PC-9 (cell line): ENCODE data around the gene ADAMTSL4. TPM values are rescaled to one million over a fixed set of nuclear protein-coding genes. Genes with fewer than 3 reads are reported as not detected.

ENCODE experiments used
- BruUV-seq: library from RNA; stranded (reverse); fragments of 400-500 nt; replicated peaks from 2 replicates; lab custom pipeline; 2021; lab: Mats Ljungman, UMichigan
- CTCF ChIA-PET: fragments of 300-600 bp; sonication (Branson Sonifier 250); formaldehyde crosslinking; loops from one replicate; lab custom pipeline; 2022; ENCODE audit warnings: antibody characterized with exemption; lab: Charles Lee
- POLR2A ChIA-PET: fragments of 300-600 bp; sonication (Branson Sonifier 250); formaldehyde crosslinking; loops from one replicate; lab custom pipeline; 2022; ENCODE audit warnings: antibody characterized with exemption; ENCODE audit not compliant: unreplicated experiment; lab: Charles Lee
- DNase-seq, 2 experiments: peaks; one replicate each; pipeline versions ENCODE4 v3.0.0 to v3.0.0-alpha.2; 2015 to 2022; ENCODE audit warnings: mixed read lengths in 1 of 2
- H2AFZ ChIP-seq: fragments of 200-600 bp; sonication (generic); 2 replicates; pipeline ENCODE4 v1.8.1; 2017; ENCODE audit warnings: antibody characterized with exemption
- H3F3A ChIP-seq: fragments of 200-600 bp; sonication (generic); 2 replicates; pipeline ENCODE4 v1.8.1; 2017; ENCODE audit warnings: antibody characterized with exemption, mild to moderate bottlenecking, low read depth; ENCODE audit not compliant: insufficient read depth
- H3K27ac ChIP-seq: fragments of 200-600 bp; sonication (generic); 2 replicates; pipeline ENCODE4 v1.6.1; 2016; ENCODE audit warnings: mixed run types
- H3K27me3 ChIP-seq: fragments of 200-600 bp; sonication (generic); 2 replicates; pipeline ENCODE4 v1.6.1; 2016; ENCODE audit warnings: low read depth, mixed run types; ENCODE audit not compliant: insufficient read depth
- H3K36me3 ChIP-seq: fragments of 200-600 bp; sonication (generic); 2 replicates; pipeline ENCODE4 v1.6.1; 2016; ENCODE audit warnings: low read depth, mixed run types
- H3K4me1 ChIP-seq: fragments of 200-600 bp; sonication (generic); replicated peaks from 2 replicates; pipeline ENCODE4 v1.6.1; 2016; ENCODE audit warnings: mixed run types; ENCODE audit not compliant: insufficient read depth
- H3K4me2 ChIP-seq: fragments of 200-600 bp; sonication (generic); 2 replicates; pipeline ENCODE4 v1.6.1; 2017; ENCODE audit warnings: mixed run types
- H3K4me3 ChIP-seq: fragments of 200-600 bp; sonication (generic); 2 replicates; pipeline ENCODE4 v1.6.1; 2016; ENCODE audit warnings: mixed run types
- H3K79me2 ChIP-seq: fragments of 200-600 bp; sonication (generic); 2 replicates; pipeline ENCODE4 v1.6.1; 2017; ENCODE audit warnings: low read depth, mixed run types
- H3K9me2 ChIP-seq: fragments of 200-600 bp; sonication (generic); 2 replicates; pipeline ENCODE4 v1.8.1; 2017; ENCODE audit warnings: mild to moderate bottlenecking; ENCODE audit not compliant: insufficient read depth
- H3K9me3 ChIP-seq: fragments of 200-600 bp; sonication (generic); 2 replicates; pipeline ENCODE4 v1.8.1; 2016; ENCODE audit warnings: low read depth; ENCODE audit not compliant: insufficient read depth
- H4K20me1 ChIP-seq: fragments of 200-600 bp; sonication (generic); 2 replicates; pipeline ENCODE4 v1.8.1; 2017; ENCODE audit not compliant: insufficient read depth
- EZH2 ChIP-seq: fragments of 200-600 bp; sonication (generic); IDR thresholded peaks from 2 replicates; pipeline ENCODE4 v1.8.0; 2017; ENCODE audit warnings: antibody characterized with exemption, low read depth
- intact Hi-C: fragments of 100-400 bp; cut with micrococcal nuclease; formaldehyde crosslinking; loops from one replicate; pipeline ENCODE4 v1.10.0; 2022; ENCODE audit not compliant: unreplicated experiment
- total RNA-seq: library from RNA; stranded (reverse); gene quantifications from 2 replicates; pipeline ENCODE4 v1.2.3, GENCODE V29; 2021
- TF ChIP-seq, protein P1 (sequence below): fragments of 200-600 bp; sonication (generic); conservative IDR thresholded peaks from 2 replicates; pipeline ENCODE4 v1.6.1; 2017; ENCODE audit warnings: mixed run types, antibody characterized with exemption, mild to moderate bottlenecking, moderate library complexity

ADAMTSL4 gene
- total RNA-seq, 1 experiment from 2014 or later, result 67.9 TPM

GRCh38 chr1:150535511-150536287, 13.5 kb upstream of the ADAMTSL4 start:
- H3K27ac ChIP-seq, result peak overlapping the region; percentile 30; the same call in 1 of the 2 replicates
- ChIA-PET POLR2A (interaction anchor here (0.5 to 1.7 kb wide), 5 partner anchors 13 to 514 kb away, joined by 3 to 6 read pairs (median 5); partner anchors contain the start of gene GOLPH3L), CTCF (interaction anchor here (1.4 kb wide), 1 partner anchor 15 kb away, joined by 4 read pairs; no protein-coding TSS in a partner anchor)
- H2AFZ ChIP-seq, result no peak overlapping the region
- H3K27me3 ChIP-seq, result no peaks in the 10 kb centered on the region
- TSS peak; percentile 27 for BruUV-seq
- peak overlapping the region; percentile 11; the same call in 1 of the 2 replicates for H3K4me2 ChIP-seq
- no peak overlapping the region for H3K4me3 ChIP-seq
- no peaks in the 10 kb centered on the region for H3K36me3 ChIP-seq
- TF ChIP-seq EZH2, result no peak
- TF ChIP-seq, protein P1, sequence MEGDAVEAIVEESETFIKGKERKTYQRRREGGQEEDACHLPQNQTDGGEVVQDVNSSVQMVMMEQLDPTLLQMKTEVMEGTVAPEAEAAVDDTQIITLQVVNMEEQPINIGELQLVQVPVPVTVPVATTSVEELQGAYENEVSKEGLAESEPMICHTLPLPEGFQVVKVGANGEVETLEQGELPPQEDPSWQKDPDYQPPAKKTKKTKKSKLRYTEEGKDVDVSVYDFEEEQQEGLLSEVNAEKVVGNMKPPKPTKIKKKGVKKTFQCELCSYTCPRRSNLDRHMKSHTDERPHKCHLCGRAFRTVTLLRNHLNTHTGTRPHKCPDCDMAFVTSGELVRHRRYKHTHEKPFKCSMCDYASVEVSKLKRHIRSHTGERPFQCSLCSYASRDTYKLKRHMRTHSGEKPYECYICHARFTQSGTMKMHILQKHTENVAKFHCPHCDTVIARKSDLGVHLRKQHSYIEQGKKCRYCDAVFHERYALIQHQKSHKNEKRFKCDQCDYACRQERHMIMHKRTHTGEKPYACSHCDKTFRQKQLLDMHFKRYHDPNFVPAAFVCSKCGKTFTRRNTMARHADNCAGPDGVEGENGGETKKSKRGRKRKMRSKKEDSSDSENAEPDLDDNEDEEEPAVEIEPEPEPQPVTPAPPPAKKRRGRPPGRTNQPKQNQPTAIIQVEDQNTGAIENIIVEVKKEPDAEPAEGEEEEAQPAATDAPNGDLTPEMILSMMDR, result no peak
- no peaks in the 10 kb centered on the region for H3K9me2 ChIP-seq
- peaks cover 33% of the 10 kb centered on the region for H3K4me1 ChIP-seq
- H3F3A ChIP-seq, result peaks cover 23% of the 10 kb centered on the region; the same call in 1 of the 2 replicates
- intact Hi-C loops, result no loop called here
- no peaks in the 10 kb centered on the region for H3K9me3 ChIP-seq
- H3K79me2 ChIP-seq, result no peaks in the 10 kb centered on the region
- peak; percentile 58 to 81 for DNase-seq
- no peaks in the 10 kb centered on the region for H4K20me1 ChIP-seq

- Histone ChIP-seq H3K27ac (no peak overlapping the region), H2AFZ (no peak overlapping the region), H3K4me1 (peaks cover 33% of the 10 kb centered on the region), H4K20me1 (no peaks in the 10 kb centered on the region), H3K4me3 (no peak overlapping the region), H3K9me2 (no peaks in the 10 kb centered on the region), H3K9me3 (no peaks in the 10 kb centered on the region), H3K36me3 (no peaks in the 10 kb centered on the region), H3K79me2 (no peaks in the 10 kb centered on the region), H3K27me3 (no peaks in the 10 kb centered on the region), H3F3A (peaks cover 23% of the 10 kb centered on the region; the same call in 1 of the 2 replicates), H3K4me2 (peak overlapping the region; percentile 53; the same call in 1 of the 2 replicates)
- TF ChIP-seq, protein P1, result no peak
- TF ChIP-seq EZH2, result no peak
- ChIA-PET POLR2A (interaction anchor here (0.5 to 1.7 kb wide), 6 partner anchors 11 to 650 kb away, joined by 3 to 15 read pairs (median 4); partner anchors contain the start of gene GOLPH3L), CTCF (interaction anchor here (0.6 to 1.8 kb wide), 4 partner anchors 8 to 422 kb away, joined by 4 to 11 read pairs (median 5); no protein-coding TSS in a partner anchor)
- no TSS peak for BruUV-seq
- peak in 1 of 2 experiments; percentile 64 for DNase-seq
- intact Hi-C loops, result no loop called here
These were observed 12.1 kb upstream of the ADAMTSL4 start for GRCh38 chr1:150536836-150537731.
